CD14-positive monocyte (primary cell): Measurements from ENCODE around the gene KCNIP3. TPM values are rescaled to one million over a fixed set of nuclear protein-coding genes. Genes with fewer than 3 reads are reported as not detected.

ENCODE experiments used
- DNase-seq, 3 donors: peaks; one replicate each; pipeline ENCODE4 v3.0.0-alpha.2; 2011 to 2022
- H2AFZ ChIP-seq: 2 replicates; pipeline ENCODE4 v1.6.0; 2012; ENCODE audit warnings: mild to moderate bottlenecking, low read depth, low read length, inconsistent platforms; ENCODE audit not compliant: insufficient read depth, poor library complexity, severe bottlenecking
- H3K27ac ChIP-seq, 2 donors: 1 replicate in 1 of 2; 2 replicates in 1 of 2; pipeline ENCODE4 v1.5.1; 2012 to 2013; ENCODE audit warnings: low read length in 2 of 2, control low read depth in 1 of 2, inconsistent platforms in 1 of 2, low read depth in 1 of 2, mild to moderate bottlenecking in 1 of 2
- H3K27me3 ChIP-seq, 2 donors: one replicate each; pipeline versions ENCODE4 v1.6.0 to v1.6.1; 2011 to 2013; ENCODE audit warnings: low read length in 2 of 2; ENCODE audit not compliant: control insufficient read depth in 2 of 2, insufficient read depth in 2 of 2
- H3K36me3 ChIP-seq, 2 donors: replicated peaks in 1 of 2; 1 replicate in 1 of 2; 2 replicates in 1 of 2; pipeline versions ENCODE4 v1.5.1 to v1.6.1; 2012 to 2013; ENCODE audit warnings: low read length in 2 of 2, control low read depth in 1 of 2, inconsistent platforms in 1 of 2, mild to moderate bottlenecking in 1 of 2; ENCODE audit not compliant: insufficient read depth in 2 of 2, control insufficient read depth in 1 of 2
- H3K4me1 ChIP-seq, 2 donors: 1 replicate in 1 of 2; 2 replicates in 1 of 2; pipeline versions ENCODE4 v1.5.1 to v1.6.1; 2012 to 2013; ENCODE audit warnings: low read length in 2 of 2, control low read depth in 1 of 2, inconsistent platforms in 1 of 2, mild to moderate bottlenecking in 1 of 2, moderate library complexity in 1 of 2; ENCODE audit not compliant: insufficient read depth in 2 of 2, control insufficient read depth in 1 of 2
- H3K4me2 ChIP-seq: replicated peaks from 2 replicates; pipeline ENCODE3; 2012; ENCODE audit warnings: low read length, moderate library complexity, mild to moderate bottlenecking; ENCODE audit not compliant: poor library complexity, severe bottlenecking; ENCODE audit errors: extremely low read depth
- H3K4me3 ChIP-seq, 3 experiments: fragments of 200-600 bp in 1 of 3; sonication (generic) in 1 of 3; replicated peaks in 1 of 3; 1 replicate in 2 of 3; 2 replicates in 1 of 3; pipeline ENCODE4 v1.5.1; 2011 to 2013; ENCODE audit warnings: low read length in 3 of 3, mild to moderate bottlenecking in 3 of 3, control low read depth in 2 of 3, low read depth in 2 of 3, inconsistent platforms in 1 of 3, moderate library complexity in 1 of 3
- H3K79me2 ChIP-seq: 2 replicates; pipeline ENCODE4 v1.6.0; 2012; ENCODE audit warnings: mild to moderate bottlenecking, control low read depth, inconsistent platforms, low read length, moderate library complexity; ENCODE audit not compliant: insufficient read depth
- H3K9ac ChIP-seq: 2 replicates; pipeline ENCODE4 v1.6.0; 2017; ENCODE audit warnings: low read length, mild to moderate bottlenecking; ENCODE audit not compliant: insufficient read depth, poor library complexity, severe bottlenecking
- H3K9me3 ChIP-seq, 2 donors: replicated peaks in 1 of 2; 1 replicate in 1 of 2; 2 replicates in 1 of 2; pipeline versions ENCODE4 v1.5.1 to v1.6.1; 2012 to 2013; ENCODE audit warnings: low read length in 2 of 2, control low read depth in 1 of 2; ENCODE audit not compliant: control insufficient read depth in 1 of 2, insufficient read depth in 1 of 2
- H4K20me1 ChIP-seq: 2 replicates; pipeline ENCODE4 v1.6.0; 2012; ENCODE audit warnings: mild to moderate bottlenecking, low read length, control low read depth, moderate library complexity; ENCODE audit not compliant: insufficient read depth
- H3K27ac Mint-ChIP-seq, 7 donors: one replicate each; pipeline ENCODE4 v1.8.0; 2020; ENCODE audit warnings: mild to moderate bottlenecking in 7 of 7, mixed read lengths in 7 of 7, moderate library complexity in 6 of 7, inconsistent platforms in 2 of 7
- H3K27me3 Mint-ChIP-seq, 3 donors: one replicate each; pipeline ENCODE4 v1.8.0; 2021 to 2022; ENCODE audit warnings: low read depth in 3 of 3, mild to moderate bottlenecking in 3 of 3, mixed read lengths in 3 of 3, moderate library complexity in 3 of 3, inconsistent platforms in 1 of 3
- H3K36me3 Mint-ChIP-seq, 2 donors: one replicate each; pipeline ENCODE4 v1.8.0; 2020; ENCODE audit warnings: mixed read lengths in 2 of 2, inconsistent platforms in 1 of 2, mild to moderate bottlenecking in 1 of 2
- H3K4me1 Mint-ChIP-seq: one replicate; pipeline ENCODE4 v1.8.0; 2020; ENCODE audit warnings: mild to moderate bottlenecking, mixed read lengths
- H3K4me3 Mint-ChIP-seq, 2 donors: one replicate each; pipeline ENCODE4 v1.8.0; 2020; ENCODE audit warnings: mild to moderate bottlenecking in 2 of 2, mixed read lengths in 2 of 2, moderate library complexity in 1 of 2
- H3K9me3 Mint-ChIP-seq, 7 donors: one replicate each; pipeline ENCODE4 v1.8.0; 2020 to 2022; ENCODE audit warnings: mixed read lengths in 7 of 7, mild to moderate bottlenecking in 6 of 7, moderate library complexity in 6 of 7, inconsistent platforms in 2 of 7
- WGBS: methylation state at CpG from one replicate; pipeline ENCODE4 v1.1.5; 2013; ENCODE audit warnings: missing lambda C conversion rate; ENCODE audit not compliant: insufficient coverage; 5-methylcytosine and 5-hydroxymethylcytosine counted together
- intact Hi-C, 2 donors: fragments of 100-400 bp; cut with micrococcal nuclease; formaldehyde crosslinking; loops; one replicate each; pipeline versions ENCODE4 v1.15.0 to v1.15.1; 2023
- polyA plus RNA-seq, 3 donors: library from polyadenylated mRNA; depleted of rRNA in 1 of 3; unstranded in 2 of 3; stranded (reverse) in 1 of 3; fragments of 300-500 nt in 2 of 3; fragments of >200 nt in 1 of 3; fragmentation: Illumina TruSeq in 2 of 3; gene quantifications; 1 replicate in 2 of 3; 2 replicates in 1 of 3; pipeline ENCODE4 v1.2.3, GENCODE V29; 2012 to 2021
- TF ChIP-seq, protein P1 (sequence below): fragments of 200-600 bp; IDR thresholded peaks from one replicate; pipeline ENCODE4 v1.8.0; 2022; ENCODE audit warnings: antibody characterized with exemption, mild to moderate bottlenecking

The KCNIP3 gene
- polyA plus RNA-seq, 3 donors: not detected

- intact Hi-C loops: no loop called here
- Histone ChIP-seq H3K9ac (no peak overlapping the region), H4K20me1 (no peaks in the 10 kb centered on the region), H3K79me2 (no peaks in the 10 kb centered on the region), H2AFZ (no peak overlapping the region), H3K4me3 (no peak overlapping the region), H3K4me2 (no peak overlapping the region), H3K27me3 (no peaks in the 10 kb centered on the region), H3K27ac (no peak overlapping the region), H3K36me3 (no peaks in the 10 kb centered on the region), H3K4me1 (no peaks in the 10 kb centered on the region), H3K9me3 (no peaks in the 10 kb centered on the region)
- Mint-ChIP-seq H3K36me3 (no peaks in the 10 kb centered on the region), H3K4me3 (no peak overlapping the region), H3K9me3 (peaks cover 0 to 3% (median 0%) of the 10 kb centered on the region in 7 donors), H3K27me3 (peaks cover 1 to 8% (median 7%) of the 10 kb centered on the region in 3 donors), H3K4me1 (peaks cover 3% of the 10 kb centered on the region), H3K27ac (no peak overlapping the region)
- WGBS: 82% methylated on average over 1 of the region's 4 CpGs
- DNase-seq: no peak
- TF ChIP-seq, protein P1, sequence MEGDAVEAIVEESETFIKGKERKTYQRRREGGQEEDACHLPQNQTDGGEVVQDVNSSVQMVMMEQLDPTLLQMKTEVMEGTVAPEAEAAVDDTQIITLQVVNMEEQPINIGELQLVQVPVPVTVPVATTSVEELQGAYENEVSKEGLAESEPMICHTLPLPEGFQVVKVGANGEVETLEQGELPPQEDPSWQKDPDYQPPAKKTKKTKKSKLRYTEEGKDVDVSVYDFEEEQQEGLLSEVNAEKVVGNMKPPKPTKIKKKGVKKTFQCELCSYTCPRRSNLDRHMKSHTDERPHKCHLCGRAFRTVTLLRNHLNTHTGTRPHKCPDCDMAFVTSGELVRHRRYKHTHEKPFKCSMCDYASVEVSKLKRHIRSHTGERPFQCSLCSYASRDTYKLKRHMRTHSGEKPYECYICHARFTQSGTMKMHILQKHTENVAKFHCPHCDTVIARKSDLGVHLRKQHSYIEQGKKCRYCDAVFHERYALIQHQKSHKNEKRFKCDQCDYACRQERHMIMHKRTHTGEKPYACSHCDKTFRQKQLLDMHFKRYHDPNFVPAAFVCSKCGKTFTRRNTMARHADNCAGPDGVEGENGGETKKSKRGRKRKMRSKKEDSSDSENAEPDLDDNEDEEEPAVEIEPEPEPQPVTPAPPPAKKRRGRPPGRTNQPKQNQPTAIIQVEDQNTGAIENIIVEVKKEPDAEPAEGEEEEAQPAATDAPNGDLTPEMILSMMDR: no peak
Measured at GRCh38 chr2:95390272-95390880, 93.2 kb downstream of the KCNIP3 start.

DNA sequence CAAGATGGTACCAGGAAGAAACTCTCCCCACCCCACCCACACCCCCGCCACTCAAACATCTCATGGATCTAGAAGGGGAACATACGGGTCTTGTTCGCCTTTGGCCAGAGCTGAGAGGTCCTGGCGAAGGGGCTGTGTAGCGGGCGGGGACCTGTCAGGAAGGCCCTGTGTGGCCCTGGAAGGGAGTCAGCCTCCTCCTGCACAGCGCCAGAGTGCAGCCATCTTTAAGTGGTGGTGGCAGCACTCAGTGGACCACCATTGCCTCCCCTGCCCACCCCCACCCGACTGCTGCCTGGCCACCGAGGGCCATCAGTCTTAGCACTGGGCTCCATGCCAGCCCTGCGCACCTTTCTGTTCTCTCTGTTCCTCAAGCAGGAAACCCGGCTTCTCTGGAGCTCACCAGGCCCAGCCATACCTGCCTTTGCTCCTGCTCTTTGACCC lies 93.8 kb downstream of the KCNIP3 start:
- no peak overlapping the region for H3K27ac Mint-ChIP-seq
- H3K4me3 ChIP-seq: no peak overlapping the region
- intact Hi-C loops: no loop called here
- no peaks in the 10 kb centered on the region for H4K20me1 ChIP-seq
- H3K4me1 Mint-ChIP-seq: peaks cover 3% of the 10 kb centered on the region
- H3K27me3 Mint-ChIP-seq: peaks cover 1 to 9% (median 8%) of the 10 kb centered on the region in 3 donors
- no peaks in the 10 kb centered on the region for H3K27me3 ChIP-seq
- H3K36me3 ChIP-seq: no peaks in the 10 kb centered on the region
- no peak for DNase-seq
- H3K4me1 ChIP-seq: no peaks in the 10 kb centered on the region
- no peaks in the 10 kb centered on the region for H3K9me3 ChIP-seq
- 92% methylated on average over 9 of the region's 11 CpGs for WGBS
- H3K36me3 Mint-ChIP-seq: no peaks in the 10 kb centered on the region
- no peak overlapping the region for H2AFZ ChIP-seq
- peaks cover 0 to 3% (median 0%) of the 10 kb centered on the region in 7 donors for H3K9me3 Mint-ChIP-seq
- H3K79me2 ChIP-seq: no peaks in the 10 kb centered on the region
- no peak overlapping the region for H3K4me3 Mint-ChIP-seq
- TF ChIP-seq, protein P1: no peak
- no peak overlapping the region for H3K4me2 ChIP-seq
- H3K9ac ChIP-seq: no peak overlapping the region
- H3K27ac ChIP-seq: no peak overlapping the region
